ENCODE results near the gene SLC45A2.

The SLC45A2 gene

GRCh38 chr5:33937707-33938506, 46.6 kb downstream of the SLC45A2 start:
- TF ChIP-seq ZFP30 (CRISPR knock-in tag; IDR thresholded peaks at IDR 0.05) (no peak), ARNTL (CRISPR knock-in tag; IDR thresholded peaks at IDR 0.05; ENCODE audit: borderline replicate concordance, low read depth) (no peak), ZC3H10 (CRISPR knock-in tag; IDR thresholded peaks at IDR 0.05) (no peak), TOX (CRISPR knock-in tag; IDR thresholded peaks at IDR 0.05; ENCODE audit: borderline replicate concordance) (no peak), ESRRG (CRISPR knock-in tag; IDR thresholded peaks at IDR 0.05) (no peak), POU6F1 (CRISPR knock-in tag; IDR thresholded peaks at IDR 0.05; ENCODE audit: borderline replicate concordance, low read depth) (no peak), ISL1 (CRISPR knock-in tag; IDR thresholded peaks at IDR 0.05) (no peak), ZFP3 (CRISPR knock-in tag; IDR thresholded peaks at IDR 0.05) (no peak), BACH2 (CRISPR knock-in tag; IDR thresholded peaks at IDR 0.05; ENCODE audit: borderline replicate concordance) (no peak), OSR1 (CRISPR knock-in tag; IDR thresholded peaks at IDR 0.05) (no peak), SNAI2 (CRISPR knock-in tag; IDR thresholded peaks at IDR 0.05) (no peak), ZNF565 (CRISPR knock-in tag; conservative IDR thresholded peaks at IDR 0.05; ENCODE audit: low read depth) (no peak), PPARA (CRISPR knock-in tag; IDR thresholded peaks at IDR 0.05; ENCODE audit: borderline replicate concordance) (no peak), ZNF70 (CRISPR knock-in tag; IDR thresholded peaks at IDR 0.05) (no peak), TCF4 (CRISPR knock-in tag; IDR thresholded peaks at IDR 0.05; ENCODE audit: borderline replicate concordance) (no peak), RARB (CRISPR knock-in tag; IDR thresholded peaks at IDR 0.05) (no peak), ZNF8 (CRISPR knock-in tag; IDR thresholded peaks at IDR 0.05) (no peak), GLIS3 (CRISPR knock-in tag; IDR thresholded peaks at IDR 0.05) (no peak), CSDC2 (CRISPR knock-in tag; IDR thresholded peaks at IDR 0.05) (no peak)
- ATAC-seq, result no peak

DNA sequence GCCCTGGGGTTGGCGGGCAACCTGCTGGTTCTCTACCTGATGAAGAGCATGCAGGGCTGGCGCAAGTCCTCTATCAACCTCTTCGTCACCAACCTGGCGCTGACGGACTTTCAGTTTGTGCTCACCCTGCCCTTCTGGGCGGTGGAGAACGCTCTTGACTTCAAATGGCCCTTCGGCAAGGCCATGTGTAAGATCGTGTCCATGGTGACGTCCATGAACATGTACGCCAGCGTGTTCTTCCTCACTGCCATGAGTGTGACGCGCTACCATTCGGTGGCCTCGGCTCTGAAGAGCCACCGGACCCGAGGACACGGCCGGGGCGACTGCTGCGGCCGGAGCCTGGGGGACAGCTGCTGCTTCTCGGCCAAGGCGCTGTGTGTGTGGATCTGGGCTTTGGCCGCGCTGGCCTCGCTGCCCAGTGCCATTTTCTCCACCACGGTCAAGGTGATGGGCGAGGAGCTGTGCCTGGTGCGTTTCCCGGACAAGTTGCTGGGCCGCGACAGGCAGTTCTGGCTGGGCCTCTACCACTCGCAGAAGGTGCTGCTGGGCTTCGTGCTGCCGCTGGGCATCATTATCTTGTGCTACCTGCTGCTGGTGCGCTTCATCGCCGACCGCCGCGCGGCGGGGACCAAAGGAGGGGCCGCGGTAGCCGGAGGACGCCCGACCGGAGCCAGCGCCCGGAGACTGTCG, 47.3 kb downstream of the SLC45A2 start:
- no peak for ATAC-seq
- TF ChIP-seq CSDC2 (CRISPR knock-in tag; IDR thresholded peaks at IDR 0.05) (no peak), OSR1 (CRISPR knock-in tag; IDR thresholded peaks at IDR 0.05) (no peak), POU6F1 (CRISPR knock-in tag; IDR thresholded peaks at IDR 0.05; ENCODE audit: borderline replicate concordance, low read depth) (no peak), TOX (CRISPR knock-in tag; IDR thresholded peaks at IDR 0.05; ENCODE audit: borderline replicate concordance) (no peak), BACH2 (CRISPR knock-in tag; IDR thresholded peaks at IDR 0.05; ENCODE audit: borderline replicate concordance) (no peak), SNAI2 (CRISPR knock-in tag; IDR thresholded peaks at IDR 0.05) (no peak), ZFP3 (CRISPR knock-in tag; IDR thresholded peaks at IDR 0.05) (no peak), TCF4 (CRISPR knock-in tag; IDR thresholded peaks at IDR 0.05; ENCODE audit: borderline replicate concordance) (no peak), ZNF8 (CRISPR knock-in tag; IDR thresholded peaks at IDR 0.05) (no peak), TSHZ2 (CRISPR knock-in tag; IDR thresholded peaks at IDR 0.05) (no peak), PPARA (CRISPR knock-in tag; IDR thresholded peaks at IDR 0.05; ENCODE audit: borderline replicate concordance) (no peak), RARB (CRISPR knock-in tag; IDR thresholded peaks at IDR 0.05) (no peak), CREB5 (CRISPR knock-in tag; IDR thresholded peaks at IDR 0.05; ENCODE audit: low read depth) (no peak)
- TF ChIP-seq, protein P1, sequence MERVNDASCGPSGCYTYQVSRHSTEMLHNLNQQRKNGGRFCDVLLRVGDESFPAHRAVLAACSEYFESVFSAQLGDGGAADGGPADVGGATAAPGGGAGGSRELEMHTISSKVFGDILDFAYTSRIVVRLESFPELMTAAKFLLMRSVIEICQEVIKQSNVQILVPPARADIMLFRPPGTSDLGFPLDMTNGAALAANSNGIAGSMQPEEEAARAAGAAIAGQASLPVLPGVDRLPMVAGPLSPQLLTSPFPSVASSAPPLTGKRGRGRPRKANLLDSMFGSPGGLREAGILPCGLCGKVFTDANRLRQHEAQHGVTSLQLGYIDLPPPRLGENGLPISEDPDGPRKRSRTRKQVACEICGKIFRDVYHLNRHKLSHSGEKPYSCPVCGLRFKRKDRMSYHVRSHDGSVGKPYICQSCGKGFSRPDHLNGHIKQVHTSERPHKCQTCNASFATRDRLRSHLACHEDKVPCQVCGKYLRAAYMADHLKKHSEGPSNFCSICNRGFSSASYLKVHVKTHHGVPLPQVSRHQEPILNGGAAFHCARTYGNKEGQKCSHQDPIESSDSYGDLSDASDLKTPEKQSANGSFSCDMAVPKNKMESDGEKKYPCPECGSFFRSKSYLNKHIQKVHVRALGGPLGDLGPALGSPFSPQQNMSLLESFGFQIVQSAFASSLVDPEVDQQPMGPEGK (CRISPR knock-in tag; IDR thresholded peaks at IDR 0.05; ENCODE audit: borderline replicate concordance), result no peak

Data from SK-N-SH treated with all-trans-retinoic acid at 6 μM for 48 hours (cell line).